HCT116 (cell line): ENCODE measurements around the gene SYNGR1. TPM values are rescaled to one million over a fixed set of nuclear protein-coding genes. Genes with fewer than 3 reads are reported as not detected.

ENCODE experiments used
- ATAC-seq: fragments of 200-7000 bp; cut with Tn5 transposase; 2 replicates; pipeline ENCODE4 v1.9.1; 2020; ENCODE audit warnings: mild to moderate bottlenecking, moderate library complexity
- BruUV-seq: library from RNA; stranded (reverse); fragments of 400-500 nt; replicated peaks from 2 replicates; lab custom pipeline; 2021; lab: Mats Ljungman, UMichigan
- CTCF ChIA-PET: fragments of 300-600 bp; sonication (Branson Sonifier 250); formaldehyde crosslinking; loops from one replicate; lab custom pipeline; 2021; ENCODE audit warnings: antibody characterized with exemption; lab: Charles Lee
- POLR2A ChIA-PET: fragments of 300-600, 350-600 bp; sonication (Branson Sonifier 250); formaldehyde crosslinking; loops from one replicate; lab custom pipeline; 2021; ENCODE audit warnings: antibody characterized with exemption; lab: Charles Lee
- RAD21 ChIA-PET, 2 experiments: fragments of 300-600 bp; sonication (Branson Sonifier 250); formaldehyde crosslinking; loops; one replicate each; lab custom pipeline; 2023; ENCODE audit warnings: low total read pairs in 2 of 2; ENCODE audit not compliant: uncharacterized antibody in 2 of 2, unreplicated experiment in 2 of 2, low non-redundant PET in 1 of 2; lab: Charles Lee
- DNase-seq: peaks from one replicate; pipeline ENCODE4 v3.0.0-alpha.2; 2010; ENCODE audit warnings: low read depth, low spot score
- H2AFZ ChIP-seq: fragments of 200-600 bp; shearing (Covaris generic), sonication (generic); 2 replicates; pipeline ENCODE4 v1.6.1; 2017; ENCODE audit warnings: low read depth, mixed run types, mixed read lengths, antibody characterized with exemption, low read length; ENCODE audit not compliant: poor library complexity, severe bottlenecking
- H3K27ac ChIP-seq: 2 replicates; pipeline ENCODE4 v1.5.1; 2012; ENCODE audit warnings: low read depth, low read length
- H3K27me3 ChIP-seq: fragments of 200-600 bp; sonication (generic); 2 replicates; pipeline ENCODE4 v1.6.1; 2016; ENCODE audit warnings: mixed run types, low read length, mixed read lengths; ENCODE audit not compliant: insufficient read depth
- H3K36me3 ChIP-seq, 2 experiments: fragments of 200-500 bp in 1 of 2; fragments of 200-600 bp in 1 of 2; sonication (Bioruptor generic) in 1 of 2; sonication (generic) in 1 of 2; 2 replicates each; pipeline versions ENCODE4 v1.5.1 to v1.6.1; 2014 to 2016; ENCODE audit warnings: low read length in 2 of 2, inconsistent platforms in 1 of 2, mixed read lengths in 1 of 2, mixed run types in 1 of 2; ENCODE audit not compliant: insufficient read depth in 2 of 2, control insufficient read depth in 1 of 2
- H3K4me1 ChIP-seq, 2 experiments: fragments of 200-600 bp in 1 of 2; sonication (generic) in 1 of 2; 2 replicates each; pipeline versions ENCODE4 v1.5.1 to v1.6.1; 2012 to 2017; ENCODE audit warnings: low read length in 2 of 2, inconsistent platforms in 1 of 2, mild to moderate bottlenecking in 1 of 2, mixed read lengths in 1 of 2, mixed run types in 1 of 2, moderate library complexity in 1 of 2; ENCODE audit not compliant: insufficient read depth in 2 of 2, control insufficient read depth in 1 of 2
- H3K4me2 ChIP-seq: fragments of 200-600 bp; sonication (generic); 2 replicates; pipeline ENCODE4 v1.6.1; 2017; ENCODE audit warnings: mixed run types, low read length, mixed read lengths
- H3K4me3 ChIP-seq, 2 experiments: fragments of 200-600 bp in 1 of 2; sonication (generic) in 1 of 2; replicated peaks in 1 of 2; 2 replicates each; pipeline ENCODE4 v1.5.1; 2011 to 2016; ENCODE audit warnings: low read length in 2 of 2, control low read depth in 1 of 2, low read depth in 1 of 2, mild to moderate bottlenecking in 1 of 2, mixed read lengths in 1 of 2, mixed run types in 1 of 2
- H3K79me2 ChIP-seq: fragments of 200-600 bp; sonication (generic); 2 replicates; pipeline ENCODE4 v1.6.1; 2017; ENCODE audit warnings: mild to moderate bottlenecking, mixed run types, low read length, moderate library complexity, mixed read lengths; ENCODE audit not compliant: insufficient read depth
- H3K9ac ChIP-seq: fragments of 200-600 bp; sonication (generic); 2 replicates; pipeline ENCODE4 v1.6.1; 2016; ENCODE audit warnings: low read length, mixed read lengths
- H3K9me2 ChIP-seq: fragments of 200-600 bp; sonication (generic), shearing (Covaris generic); 2 replicates; pipeline ENCODE4 v1.6.1; 2017; ENCODE audit warnings: mixed run types, mild to moderate bottlenecking, moderate library complexity; ENCODE audit not compliant: insufficient read depth
- H3K9me3 ChIP-seq, 2 experiments: fragments of 200-500 bp in 1 of 2; fragments of 200-600 bp in 1 of 2; sonication (Bioruptor generic) in 1 of 2; sonication (generic) in 1 of 2; 2 replicates each; pipeline ENCODE4 v1.6.1; 2014 to 2017; ENCODE audit warnings: low read length in 2 of 2, mixed read lengths in 2 of 2, inconsistent platforms in 1 of 2, low read depth in 1 of 2, mild to moderate bottlenecking in 1 of 2, mixed run types in 1 of 2, moderate library complexity in 1 of 2; ENCODE audit not compliant: control insufficient read depth in 1 of 2, insufficient read depth in 1 of 2
- H4K20me1 ChIP-seq: fragments of 200-600 bp; sonication (generic), shearing (Covaris generic); 2 replicates; pipeline ENCODE4 v1.6.1; 2017; ENCODE audit warnings: mixed run types, mild to moderate bottlenecking, moderate library complexity; ENCODE audit not compliant: insufficient read depth
- CBX3 ChIP-seq: IDR thresholded peaks from 2 replicates; pipeline ENCODE4 v1.6.1; 2012; ENCODE audit warnings: low read depth
- CEBPB ChIP-seq: IDR thresholded peaks from 2 replicates; pipeline ENCODE4 v1.6.1; 2012; ENCODE audit warnings: low read depth
- EZH2 ChIP-seq: fragments of 200-600 bp; sonication (generic); IDR thresholded peaks from 2 replicates; pipeline ENCODE4 v1.6.1; 2017; ENCODE audit warnings: antibody characterized with exemption, mixed run types
- EZH2phosphoT487 ChIP-seq: fragments of 200-600 bp; IDR thresholded peaks from 2 replicates; pipeline ENCODE4 v1.6.1; 2018; ENCODE audit warnings: antibody characterized with exemption, borderline replicate concordance
- JUND ChIP-seq: IDR thresholded peaks from 2 replicates; pipeline ENCODE4 v1.6.1; 2012
- POLR2A ChIP-seq: IDR thresholded peaks from 2 replicates; pipeline ENCODE4 v1.7.0; 2011; ENCODE audit warnings: borderline replicate concordance; ENCODE audit not compliant: insufficient read depth, insufficient read length; ENCODE audit errors: extremely low read depth
- RAD21 ChIP-seq: IDR thresholded peaks from 2 replicates; pipeline ENCODE4 v1.6.1; 2012; ENCODE audit warnings: low read depth, mild to moderate bottlenecking
- SIN3A ChIP-seq: IDR thresholded peaks from 2 replicates; pipeline ENCODE4 v1.6.1; 2012; ENCODE audit warnings: low read depth
- SP1 ChIP-seq: IDR thresholded peaks from 2 replicates; pipeline ENCODE4 v1.6.1; 2012; ENCODE audit warnings: low read depth
- TCF7L2 ChIP-seq: IDR thresholded peaks from 2 replicates; pipeline ENCODE4 v1.7.0; 2011; ENCODE audit warnings: borderline replicate concordance, inconsistent platforms; ENCODE audit not compliant: insufficient read depth, insufficient read length; ENCODE audit errors: extremely low read depth
- ZNF274 ChIP-seq: fragments of 200-500 bp; sonication (Bioruptor generic); IDR thresholded peaks from 2 replicates; pipeline ENCODE4 v1.6.1; 2014; ENCODE audit warnings: mild to moderate bottlenecking, low read depth, low read length, inconsistent platforms
- intact Hi-C: fragments of 100-400 bp; cut with micrococcal nuclease; formaldehyde crosslinking; loops from 2 replicates; pipeline ENCODE4 v1.10.0; 2022
- total RNA-seq: library from RNA; stranded (reverse); gene quantifications from one replicate; pipeline ENCODE4 v1.2.1, GENCODE V29; 2021; ENCODE audit not compliant: unreplicated experiment
- TF ChIP-seq, protein P1 (sequence below): IDR thresholded peaks from 2 replicates; pipeline ENCODE4 v1.6.1; 2012
- TF ChIP-seq, protein P2 (sequence below), 3 experiments: fragments of 200-600 bp in 1 of 3; sonication (generic) in 1 of 3; IDR thresholded peaks in 2 of 3; conservative IDR thresholded peaks in 1 of 3; 2 replicates each; pipeline ENCODE4 v1.5.1; 2012 to 2017; ENCODE audit warnings: low read depth in 2 of 3, low read length in 2 of 3, antibody characterized with exemption in 1 of 3, borderline replicate concordance in 1 of 3, control low read depth in 1 of 3, mild to moderate bottlenecking in 1 of 3, mixed read lengths in 1 of 3, mixed run types in 1 of 3, moderate library complexity in 1 of 3; ENCODE audit not compliant: insufficient read depth in 1 of 3
- TF ChIP-seq, protein P3 (sequence below): IDR thresholded peaks from 2 replicates; pipeline ENCODE4 v1.6.1; 2012
- TF ChIP-seq, protein P4 (sequence below): IDR thresholded peaks from 2 replicates; pipeline ENCODE4 v1.6.1; 2011; ENCODE audit warnings: mild to moderate bottlenecking, low read length, moderate library complexity; ENCODE audit not compliant: insufficient replicate concordance; ENCODE audit errors: extremely low read depth

The SYNGR1 gene
- total RNA-seq, 1 experiment from 2014 or later = 20.7 TPM

DNA sequence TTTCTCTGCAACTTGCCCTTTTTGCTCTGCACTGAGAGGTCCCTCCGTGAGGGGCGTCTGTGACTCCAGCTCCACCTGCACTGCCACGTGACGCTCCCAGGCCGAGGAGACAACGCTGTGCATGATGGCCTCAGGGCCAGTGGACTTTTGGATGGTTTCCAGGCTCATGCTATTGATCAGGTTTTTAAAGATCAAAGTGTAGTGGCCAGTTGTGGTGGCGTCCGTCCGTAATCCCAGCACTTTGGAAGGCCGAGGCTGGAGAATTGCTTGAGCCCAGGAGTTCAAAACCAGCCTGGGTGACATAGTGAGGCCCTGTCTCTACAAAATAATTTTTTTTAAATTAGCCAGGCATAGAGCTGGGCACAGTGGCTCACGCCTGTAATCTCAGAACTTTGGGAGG lies 46.4 kb upstream of the SYNGR1 start:
- Histone ChIP-seq H3K9me3 (no peaks in the 10 kb centered on the region), H3K4me1 (peaks cover 34 to 54% of the 10 kb centered on the region in 2 experiments), H3K4me3 (no peak overlapping the region), H3K79me2 (no peaks in the 10 kb centered on the region), H3K27me3 (no peaks in the 10 kb centered on the region)
- DNase-seq = no peak
- CTCF ChIA-PET = interaction anchor here (1.1 to 1.2 kb wide), 2 partner anchors 8 to 11 kb away, joined by 3 to 6 read pairs; no protein-coding TSS in a partner anchor
- intact Hi-C loops = no loop called here
- no peak for TF ChIP-seq TCF7L2
- no peak for TF ChIP-seq SIN3A
- no peak for TF ChIP-seq RAD21
- no peak for TF ChIP-seq ZNF274
- TF ChIP-seq, protein P1, sequence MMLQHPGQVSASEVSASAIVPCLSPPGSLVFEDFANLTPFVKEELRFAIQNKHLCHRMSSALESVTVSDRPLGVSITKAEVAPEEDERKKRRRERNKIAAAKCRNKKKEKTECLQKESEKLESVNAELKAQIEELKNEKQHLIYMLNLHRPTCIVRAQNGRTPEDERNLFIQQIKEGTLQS = no peak
- TF ChIP-seq, protein P2, sequence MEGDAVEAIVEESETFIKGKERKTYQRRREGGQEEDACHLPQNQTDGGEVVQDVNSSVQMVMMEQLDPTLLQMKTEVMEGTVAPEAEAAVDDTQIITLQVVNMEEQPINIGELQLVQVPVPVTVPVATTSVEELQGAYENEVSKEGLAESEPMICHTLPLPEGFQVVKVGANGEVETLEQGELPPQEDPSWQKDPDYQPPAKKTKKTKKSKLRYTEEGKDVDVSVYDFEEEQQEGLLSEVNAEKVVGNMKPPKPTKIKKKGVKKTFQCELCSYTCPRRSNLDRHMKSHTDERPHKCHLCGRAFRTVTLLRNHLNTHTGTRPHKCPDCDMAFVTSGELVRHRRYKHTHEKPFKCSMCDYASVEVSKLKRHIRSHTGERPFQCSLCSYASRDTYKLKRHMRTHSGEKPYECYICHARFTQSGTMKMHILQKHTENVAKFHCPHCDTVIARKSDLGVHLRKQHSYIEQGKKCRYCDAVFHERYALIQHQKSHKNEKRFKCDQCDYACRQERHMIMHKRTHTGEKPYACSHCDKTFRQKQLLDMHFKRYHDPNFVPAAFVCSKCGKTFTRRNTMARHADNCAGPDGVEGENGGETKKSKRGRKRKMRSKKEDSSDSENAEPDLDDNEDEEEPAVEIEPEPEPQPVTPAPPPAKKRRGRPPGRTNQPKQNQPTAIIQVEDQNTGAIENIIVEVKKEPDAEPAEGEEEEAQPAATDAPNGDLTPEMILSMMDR (IDR thresholded peaks at IDR 0.05 in 2 of 3, conservative IDR thresholded peaks at IDR 0.05 in 1 of 3; ENCODE audit: borderline replicate concordance in 1 of 3, insufficient read depth in 1 of 3, low read depth in 2 of 3, low read length in 2 of 3) = no peak
- no peak for TF ChIP-seq JUND
- TF ChIP-seq, protein P3, sequence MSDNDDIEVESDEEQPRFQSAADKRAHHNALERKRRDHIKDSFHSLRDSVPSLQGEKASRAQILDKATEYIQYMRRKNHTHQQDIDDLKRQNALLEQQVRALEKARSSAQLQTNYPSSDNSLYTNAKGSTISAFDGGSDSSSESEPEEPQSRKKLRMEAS = no peak
- TF ChIP-seq CEBPB = no peak
- no peak for TF ChIP-seq EZH2phosphoT487
- TF ChIP-seq CBX3 = no peak
- TF ChIP-seq EZH2 = no peak
- no peak for TF ChIP-seq POLR2A
- no peak for TF ChIP-seq SP1
- TF ChIP-seq, protein P4, sequence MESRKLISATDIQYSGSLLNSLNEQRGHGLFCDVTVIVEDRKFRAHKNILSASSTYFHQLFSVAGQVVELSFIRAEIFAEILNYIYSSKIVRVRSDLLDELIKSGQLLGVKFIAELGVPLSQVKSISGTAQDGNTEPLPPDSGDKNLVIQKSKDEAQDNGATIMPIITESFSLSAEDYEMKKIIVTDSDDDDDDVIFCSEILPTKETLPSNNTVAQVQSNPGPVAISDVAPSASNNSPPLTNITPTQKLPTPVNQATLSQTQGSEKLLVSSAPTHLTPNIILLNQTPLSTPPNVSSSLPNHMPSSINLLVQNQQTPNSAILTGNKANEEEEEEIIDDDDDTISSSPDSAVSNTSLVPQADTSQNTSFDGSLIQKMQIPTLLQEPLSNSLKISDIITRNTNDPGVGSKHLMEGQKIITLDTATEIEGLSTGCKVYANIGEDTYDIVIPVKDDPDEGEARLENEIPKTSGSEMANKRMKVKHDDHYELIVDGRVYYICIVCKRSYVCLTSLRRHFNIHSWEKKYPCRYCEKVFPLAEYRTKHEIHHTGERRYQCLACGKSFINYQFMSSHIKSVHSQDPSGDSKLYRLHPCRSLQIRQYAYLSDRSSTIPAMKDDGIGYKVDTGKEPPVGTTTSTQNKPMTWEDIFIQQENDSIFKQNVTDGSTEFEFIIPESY = no peak
- TF ChIP-seq, all 23 proteins: peak for 0
- Histone ChIP-seq H3K9ac (no peak overlapping the region), H3K27ac (no peak overlapping the region), H3K36me3 (no peaks in the 10 kb centered on the region), H3K9me2 (no peaks in the 10 kb centered on the region), H2AFZ (no peak overlapping the region), H4K20me1 (no peaks in the 10 kb centered on the region), H3K4me2 (no peak overlapping the region)
- ChIA-PET POLR2A (interaction anchor here (0.6 to 3.1 kb wide), 3 partner anchors 17 to 58 kb away, joined by 4 to 17 read pairs (median 8); partner anchors contain the start of genes PDGFB and RPL3), RAD21 (no interaction called here)
- ATAC-seq = no peak
- BruUV-seq = no TSS peak
